ENCODE data around the gene KCNJ15.

KCNJ15 gene

DNA sequence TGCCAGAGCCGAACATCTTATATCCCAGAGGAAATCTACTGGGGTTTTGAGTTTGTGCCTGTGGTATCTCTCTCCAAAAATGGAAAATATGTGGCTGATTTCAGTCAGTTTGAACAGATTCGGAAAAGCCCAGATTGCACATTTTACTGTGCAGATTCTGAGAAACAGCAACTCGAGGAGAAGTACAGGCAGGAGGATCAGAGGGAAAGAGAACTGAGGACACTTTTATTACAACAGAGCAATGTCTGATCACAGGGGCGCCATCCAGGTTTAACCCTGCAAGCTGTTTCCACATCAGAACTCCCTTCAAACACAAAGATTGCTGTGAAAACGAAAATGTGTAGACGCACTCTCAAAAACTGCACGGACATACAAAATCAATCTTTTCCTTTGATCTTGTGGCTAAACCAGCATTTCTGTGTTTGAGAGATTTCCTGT is 43.4 kb downstream of the KCNJ15 start:
- no peak for DNase-seq

- no peak for DNase-seq
Observed at GRCh38 chr21:38301321-38302214, 44.8 kb downstream of the KCNJ15 start.

DNA sequence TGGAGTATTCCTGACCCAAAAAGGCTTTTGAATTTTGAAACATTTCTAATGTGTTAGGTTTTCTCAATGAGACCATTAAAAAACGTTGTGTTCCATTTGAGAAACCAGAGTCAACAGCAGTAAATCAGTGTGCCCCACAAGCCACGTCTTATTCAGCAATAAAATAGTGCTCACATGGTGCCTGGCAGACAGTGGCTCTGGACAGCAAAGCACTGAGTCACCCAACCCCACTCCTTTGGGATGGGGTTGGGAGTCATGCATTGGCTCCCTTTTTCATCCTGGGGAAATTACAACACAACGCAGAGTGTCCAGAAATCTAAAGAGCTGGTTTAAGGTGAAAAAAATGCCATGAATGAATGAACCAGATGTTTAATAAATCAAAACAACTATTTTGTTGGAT is 46.5 kb downstream of the KCNJ15 start:
- no peak for DNase-seq

GRCh38 chr21:38306433-38307141 is 49.8 kb downstream of the KCNJ15 start:
- DNase-seq, result no peak

GRCh38 chr21:38307771-38308531 is 51.2 kb downstream of the KCNJ15 start:
- DNase-seq, result no peak

GRCh38 chr21:38308532-38309119 is 51.8 kb downstream of the KCNJ15 start:
- DNase-seq, result no peak

GRCh38 chr21:38310646-38311485 is 54.1 kb downstream of the KCNJ15 start:
- no peak for DNase-seq

GRCh38 chr21:38311765-38312164 is 55.0 kb downstream of the KCNJ15 start:
- DNase-seq, result no peak

DNA sequence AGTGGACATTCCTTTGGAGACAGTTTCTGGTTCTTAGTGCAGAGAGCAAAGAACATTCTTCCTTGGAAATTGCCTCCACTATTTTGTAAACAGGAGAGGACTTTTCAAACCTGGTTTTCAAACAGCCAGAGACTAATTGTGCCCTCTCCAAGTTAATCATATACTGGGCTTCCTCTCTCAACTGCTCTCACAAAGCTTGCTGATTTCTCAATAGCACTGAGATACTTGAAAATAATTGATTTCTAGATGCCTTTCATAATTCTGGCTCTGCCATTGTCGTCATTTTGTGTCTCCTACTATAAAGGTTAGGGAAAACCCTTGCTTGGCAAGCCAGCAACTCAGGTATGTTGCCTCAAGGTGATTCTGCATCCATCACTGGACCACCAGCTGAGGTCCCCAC is 56.0 kb downstream of the KCNJ15 start:
- DNase-seq, result no peak

DNA sequence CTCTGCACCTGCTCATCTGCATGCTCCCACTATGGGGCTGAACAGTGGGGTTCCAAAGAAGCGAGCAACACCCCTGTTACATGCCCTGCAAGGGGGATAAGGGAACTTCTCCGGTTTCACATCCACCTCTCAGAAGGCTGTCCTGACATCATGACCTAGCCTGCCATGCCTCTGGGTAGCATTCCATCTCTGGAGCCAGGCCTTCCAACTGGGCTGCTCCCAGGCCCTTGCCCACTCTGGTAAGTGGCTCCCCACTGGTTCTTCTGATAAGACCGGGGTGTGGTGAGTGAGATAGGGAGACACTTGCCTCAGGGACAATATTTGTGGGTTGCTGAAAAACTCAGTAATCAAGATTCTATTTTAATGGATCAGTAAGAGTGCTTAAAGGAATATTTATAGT is 57.8 kb downstream of the KCNJ15 start:
- DNase-seq, result no peak

- DNase-seq, result no peak
Observed at GRCh38 chr21:38315122-38315521, 58.3 kb downstream of the KCNJ15 start.

DNA sequence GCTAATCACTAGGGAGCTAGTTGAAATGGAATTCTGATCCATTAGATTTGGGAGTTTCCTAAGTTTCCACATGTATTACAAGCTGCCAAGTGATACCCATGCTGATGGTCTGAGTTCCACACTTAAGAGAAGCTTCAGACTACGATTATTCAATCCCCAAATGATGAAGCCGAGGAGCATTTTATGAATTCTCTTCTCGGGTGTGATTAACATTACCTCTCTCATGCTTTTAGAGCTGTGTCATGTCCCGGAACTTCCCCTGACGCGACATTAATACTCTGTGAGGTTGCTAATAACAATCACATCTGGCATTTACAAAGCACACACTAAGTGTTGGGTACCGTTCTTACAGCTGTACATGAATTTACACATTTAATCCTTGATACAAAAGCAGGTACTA is 63.0 kb downstream of the KCNJ15 start:
- DNase-seq, result no peak

DNA sequence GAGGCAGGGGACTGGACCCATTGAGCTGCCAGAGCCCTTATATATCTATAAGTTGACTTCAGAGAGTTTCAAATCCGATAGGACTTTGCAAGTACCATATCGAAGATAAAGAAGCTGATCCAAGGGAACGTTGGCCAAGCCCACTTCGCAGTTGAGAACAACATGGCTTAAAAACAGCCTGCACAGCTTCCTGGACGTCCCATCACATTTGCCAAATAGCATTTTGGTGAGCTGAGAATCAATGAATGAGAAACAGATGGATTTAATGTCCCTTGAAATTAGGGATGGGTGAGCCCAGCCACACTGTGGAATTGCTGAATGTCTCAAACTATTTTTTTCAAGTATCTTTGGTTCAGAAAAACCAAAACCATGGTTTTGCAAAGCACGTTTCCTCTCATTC is 64.8 kb downstream of the KCNJ15 start:
- no peak for DNase-seq

DNA sequence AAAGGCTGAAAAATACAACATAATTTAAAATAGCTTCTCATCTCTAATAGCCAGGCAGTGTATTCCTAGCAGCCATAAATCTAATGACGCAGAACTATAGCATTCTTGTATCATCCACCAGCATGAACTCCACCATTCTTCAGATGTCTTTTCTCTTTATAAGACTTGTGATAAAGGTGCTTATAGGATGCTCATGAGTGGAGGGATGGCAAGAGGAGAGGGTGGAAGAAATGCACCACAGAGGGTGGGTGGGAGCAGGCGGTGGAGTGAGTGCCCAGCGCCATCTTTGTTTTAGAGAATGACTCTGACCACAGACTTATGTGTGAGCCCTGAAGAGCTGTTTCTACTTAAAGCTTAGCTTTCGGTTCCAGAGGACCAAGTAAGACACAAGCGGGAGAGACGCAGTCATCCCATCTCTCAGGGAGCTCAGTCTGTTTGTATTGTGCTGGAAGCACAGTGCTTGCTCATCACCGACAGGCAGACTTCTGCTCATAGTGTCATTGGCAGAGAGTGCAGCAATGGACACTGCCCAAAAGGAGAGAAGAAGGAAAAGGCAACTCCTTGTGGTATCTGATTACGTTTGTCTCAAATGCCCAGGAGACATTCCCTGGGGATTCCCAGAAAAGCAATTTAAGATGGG is 65.6 kb downstream of the KCNJ15 start:
- DNase-seq, result no peak

DNA sequence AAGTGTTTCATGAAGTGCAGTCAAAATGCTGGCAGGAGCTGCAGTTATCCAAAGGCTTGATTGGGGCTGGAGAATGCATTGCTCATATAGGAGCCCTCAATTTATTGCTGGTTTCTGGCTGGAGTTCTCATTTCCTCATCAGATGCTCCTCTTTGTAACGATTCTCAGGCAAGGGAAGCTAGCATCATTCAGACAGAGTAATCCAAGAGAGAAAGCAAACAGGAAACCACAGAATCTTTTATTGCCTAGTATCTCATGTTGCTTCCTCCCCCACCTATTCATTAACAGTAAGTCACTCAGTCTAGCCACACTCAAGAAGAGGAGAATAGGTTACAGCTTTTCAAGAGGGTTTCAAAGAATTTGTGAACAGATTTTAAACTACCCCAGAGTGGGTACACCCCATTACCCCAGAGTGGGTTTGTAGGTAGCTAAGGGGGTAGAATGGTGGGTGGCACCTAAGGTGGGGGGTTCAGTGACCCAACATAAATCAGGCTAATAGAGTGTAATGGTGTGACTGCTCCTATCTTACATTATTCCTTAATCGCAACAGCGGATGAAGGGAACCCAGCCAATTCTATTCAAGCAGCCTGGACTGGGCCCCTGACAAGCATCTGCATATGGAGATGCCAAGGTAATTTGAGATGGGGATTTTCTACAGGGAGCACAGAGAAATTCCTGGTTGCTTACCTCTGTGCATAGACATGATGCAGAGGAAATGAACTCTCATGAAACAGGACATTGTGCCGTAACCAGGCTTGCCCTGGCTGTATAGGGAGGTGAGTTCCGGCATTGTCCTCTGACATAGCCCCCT is 67.1 kb downstream of the KCNJ15 start:
- DNase-seq, result no peak

DNA sequence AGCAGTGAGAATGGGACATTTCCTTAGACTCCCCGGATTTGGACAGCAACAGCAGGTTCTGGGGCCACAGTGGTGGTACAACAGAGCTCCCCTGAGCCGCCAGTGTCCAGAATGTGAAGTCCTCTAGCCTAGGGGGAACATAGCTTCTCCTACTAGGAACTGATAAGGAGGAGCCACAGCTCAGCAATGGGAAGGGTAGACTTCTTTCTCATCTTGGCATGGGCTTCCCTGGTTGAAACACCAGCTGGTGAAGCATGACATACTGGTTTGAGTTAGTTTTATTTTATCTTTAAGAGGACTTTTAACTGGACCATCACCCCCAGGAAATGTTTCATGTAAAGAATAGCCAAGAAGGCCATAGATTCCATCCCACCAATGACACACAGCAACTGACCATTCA is 68.4 kb downstream of the KCNJ15 start:
- DNase-seq, result no peak

DNA sequence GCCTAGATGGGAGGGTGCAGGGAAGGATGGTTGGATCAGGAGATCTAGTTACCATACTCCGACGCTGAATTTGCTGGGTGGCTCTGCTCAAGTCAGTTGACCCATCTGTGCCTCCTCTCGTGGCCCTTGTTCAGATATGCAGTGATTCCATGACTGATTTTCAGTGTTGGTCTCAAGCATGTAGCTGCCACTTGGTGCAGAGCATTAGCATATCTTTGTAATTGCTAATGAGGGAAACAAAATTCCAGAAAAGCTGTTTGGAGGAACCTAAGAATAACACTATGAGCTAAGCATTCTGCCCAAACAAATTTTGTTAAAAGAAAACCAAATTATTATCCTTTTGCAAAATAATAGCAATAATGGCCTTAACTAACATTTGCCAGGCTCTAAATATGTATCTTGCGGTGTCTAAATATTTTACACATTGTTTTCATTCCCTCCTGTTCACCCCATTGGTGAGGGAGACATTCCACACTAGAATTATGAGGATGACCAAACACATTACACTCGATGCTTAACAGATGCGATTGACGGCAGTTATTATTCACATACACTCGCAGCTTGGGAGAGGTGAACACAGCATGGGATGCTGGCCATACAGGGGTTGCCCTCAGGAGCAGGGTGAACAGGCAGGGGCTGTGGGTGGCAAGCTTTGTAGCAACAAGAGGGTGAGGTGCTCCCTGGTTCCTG is 69.1 kb downstream of the KCNJ15 start:
- no peak for DNase-seq

DNA sequence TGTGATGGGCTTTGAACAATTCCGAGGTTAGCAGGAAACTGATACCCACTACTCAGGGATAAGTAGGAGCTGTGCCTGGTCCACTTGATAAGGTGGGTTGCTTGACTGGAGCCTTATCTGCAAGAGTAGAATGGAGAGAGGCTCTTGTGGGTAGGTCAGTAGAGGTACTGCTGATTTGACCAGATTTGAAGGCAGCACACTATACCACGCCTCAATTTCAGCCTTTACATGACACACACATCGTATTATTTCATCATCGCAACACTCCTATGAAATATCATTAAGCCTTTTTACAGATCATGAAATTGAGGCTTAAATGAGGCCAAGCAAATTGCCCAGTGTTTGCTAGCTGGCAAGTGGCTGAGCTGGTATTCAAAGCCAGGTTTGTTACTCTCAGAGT is 69.6 kb downstream of the KCNJ15 start:
- DNase-seq, result no peak

GRCh38 chr21:38326899-38327298 is 70.1 kb downstream of the KCNJ15 start:
- DNase-seq, result no peak

DNA sequence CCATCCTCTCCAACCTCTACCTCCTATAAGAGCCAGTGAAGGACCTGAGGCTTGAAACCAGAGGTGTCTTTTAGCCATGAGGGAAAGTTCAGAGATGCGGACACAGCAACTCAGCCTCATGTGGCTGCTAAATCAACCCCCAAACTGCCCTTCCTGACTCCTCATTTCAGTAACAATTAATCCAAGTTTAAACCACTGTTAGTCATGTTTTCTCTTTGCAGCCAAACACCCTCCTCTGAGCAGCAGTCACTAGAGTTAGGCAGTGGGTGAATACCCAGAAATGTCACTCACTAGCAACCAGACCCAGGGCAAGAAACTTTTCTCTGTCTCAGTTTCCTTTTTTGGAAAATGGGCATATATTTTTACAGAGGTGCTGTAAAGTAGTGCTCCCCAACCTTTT is 71.2 kb downstream of the KCNJ15 start:
- no peak for DNase-seq

Measured in NCI-H1930 (cell line).